Thyroid gland (tissue), 4 donors: ENCODE measurements around the gene TMEM119. TPM values are rescaled to one million over a fixed set of nuclear protein-coding genes. Genes with fewer than 3 reads are reported as not detected.

Experiments
- DNase-seq, 2 donors: peaks; one replicate each; pipeline ENCODE4 v3.0.0-alpha.2; 2019
- H3K27ac ChIP-seq, 3 donors: fragments of 200-600 bp; sonication (generic); 1 replicate in 2 of 3; 2 replicates in 1 of 3; pipeline ENCODE4 v1.5.1; 2016 to 2019; ENCODE audit warnings: mild to moderate bottlenecking in 1 of 3, moderate library complexity in 1 of 3
- H3K27me3 ChIP-seq: fragments of 200-600 bp; sonication (generic); one replicate; pipeline ENCODE4 v1.5.1; 2019
- H3K36me3 ChIP-seq, 2 donors: fragments of 200-600 bp; sonication (generic); one replicate each; pipeline ENCODE4 v1.5.1; 2016 to 2019
- H3K4me1 ChIP-seq, 2 donors: fragments of 200-600 bp; sonication (generic); one replicate each; pipeline ENCODE4 v1.5.1; 2017 to 2019
- H3K4me3 ChIP-seq, 3 donors: fragments of 200-600 bp; sonication (generic); replicated peaks in 1 of 3; 1 replicate in 2 of 3; 2 replicates in 1 of 3; pipeline ENCODE4 v1.5.1; 2016; ENCODE audit warnings: mild to moderate bottlenecking in 1 of 3
- H3K9me3 ChIP-seq: fragments of 200-600 bp; sonication (generic); one replicate; pipeline ENCODE4 v1.5.1; 2017
- POLR2A ChIP-seq, 2 donors: fragments of 450-650 bp; IDR thresholded peaks; one replicate each; pipeline ENCODE4 v1.6.1; 2017; ENCODE audit warnings: antibody characterized with exemption in 2 of 2, mild to moderate bottlenecking in 2 of 2, moderate library complexity in 1 of 2
- WGBS, 2 donors: methylation state at CpG; one replicate each; pipeline ENCODE4 v1.1.5; 2017; 5-methylcytosine and 5-hydroxymethylcytosine counted together
- intact Hi-C: fragments of 100-400 bp; cut with DNase I; formaldehyde crosslinking; loops from one replicate; pipeline ENCODE4 v1.15.1; 2023
- total RNA-seq, 4 donors: library from RNA; depleted of rRNA; stranded (reverse); fragments of >200 nt; gene quantifications; one replicate each; pipeline ENCODE4 v1.2.3, GENCODE V29; 2016
- TF ChIP-seq, protein P1 (sequence below), 6 experiments: fragments of 200-600 bp in 3 of 6; fragments of 450-650 bp in 3 of 6; sonication (generic) in 3 of 6; IDR thresholded peaks; one replicate each; pipeline ENCODE4 v1.5.1; 2016 to 2019; ENCODE audit warnings: antibody characterized with exemption in 6 of 6, mild to moderate bottlenecking in 2 of 6, inconsistent platforms in 1 of 6, moderate library complexity in 1 of 6

The TMEM119 gene
- total RNA-seq, 4 donors from 2014 or later = 6.9 to 21.6 (median 15.3) TPM

DNA sequence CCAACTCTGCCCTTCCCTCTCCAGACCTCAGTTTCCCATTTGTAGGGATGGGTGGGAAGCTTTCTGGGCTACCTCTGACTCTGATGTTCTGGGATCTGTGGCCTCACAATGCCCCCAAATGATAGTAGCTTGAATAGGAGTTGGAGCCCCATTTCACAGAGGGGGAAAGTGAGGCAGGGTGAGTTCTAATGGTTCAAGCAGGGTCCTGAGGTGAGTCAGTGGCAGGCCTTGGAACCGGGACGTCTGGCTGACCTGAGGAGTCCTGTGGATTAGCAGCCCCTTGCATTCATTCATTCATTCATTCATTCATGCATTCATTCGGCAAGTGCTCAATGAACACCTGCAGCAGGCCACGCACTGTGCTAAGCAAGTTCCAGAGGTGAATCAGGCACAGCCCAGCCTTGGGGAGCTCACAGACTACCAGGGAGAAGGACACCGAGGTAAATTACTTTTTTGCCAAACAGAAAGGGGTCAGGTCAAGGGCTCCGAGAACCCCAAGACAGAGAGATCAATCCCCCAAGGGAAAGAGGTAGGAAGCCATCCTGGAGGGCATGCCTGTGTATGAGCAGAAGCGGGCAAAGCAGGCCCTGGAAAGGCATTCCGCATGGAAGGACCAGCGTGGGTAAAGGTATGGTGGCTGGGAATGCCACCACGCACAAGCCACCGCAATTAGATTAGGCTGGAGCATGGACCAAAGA is 818 bp upstream of the TMEM119 start:
- TF ChIP-seq, protein P1, sequence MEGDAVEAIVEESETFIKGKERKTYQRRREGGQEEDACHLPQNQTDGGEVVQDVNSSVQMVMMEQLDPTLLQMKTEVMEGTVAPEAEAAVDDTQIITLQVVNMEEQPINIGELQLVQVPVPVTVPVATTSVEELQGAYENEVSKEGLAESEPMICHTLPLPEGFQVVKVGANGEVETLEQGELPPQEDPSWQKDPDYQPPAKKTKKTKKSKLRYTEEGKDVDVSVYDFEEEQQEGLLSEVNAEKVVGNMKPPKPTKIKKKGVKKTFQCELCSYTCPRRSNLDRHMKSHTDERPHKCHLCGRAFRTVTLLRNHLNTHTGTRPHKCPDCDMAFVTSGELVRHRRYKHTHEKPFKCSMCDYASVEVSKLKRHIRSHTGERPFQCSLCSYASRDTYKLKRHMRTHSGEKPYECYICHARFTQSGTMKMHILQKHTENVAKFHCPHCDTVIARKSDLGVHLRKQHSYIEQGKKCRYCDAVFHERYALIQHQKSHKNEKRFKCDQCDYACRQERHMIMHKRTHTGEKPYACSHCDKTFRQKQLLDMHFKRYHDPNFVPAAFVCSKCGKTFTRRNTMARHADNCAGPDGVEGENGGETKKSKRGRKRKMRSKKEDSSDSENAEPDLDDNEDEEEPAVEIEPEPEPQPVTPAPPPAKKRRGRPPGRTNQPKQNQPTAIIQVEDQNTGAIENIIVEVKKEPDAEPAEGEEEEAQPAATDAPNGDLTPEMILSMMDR (IDR thresholded peaks at IDR 0.05) = no peak
- no peak for TF ChIP-seq POLR2A (IDR thresholded peaks at IDR 0.05)
- no peak overlapping the region for H3K4me3 ChIP-seq
- H3K36me3 ChIP-seq = no peaks in the 10 kb centered on the region
- no peaks in the 10 kb centered on the region for H3K27me3 ChIP-seq
- no peaks in the 10 kb centered on the region for H3K4me1 ChIP-seq
- H3K9me3 ChIP-seq = no peaks in the 10 kb centered on the region
- H3K27ac ChIP-seq = no peak overlapping the region
- intact Hi-C loops = no loop called here
- no peak for DNase-seq
- WGBS, 2 donors = 91 to 93% methylated on average over 11 of the region's 11 CpGs

DNA sequence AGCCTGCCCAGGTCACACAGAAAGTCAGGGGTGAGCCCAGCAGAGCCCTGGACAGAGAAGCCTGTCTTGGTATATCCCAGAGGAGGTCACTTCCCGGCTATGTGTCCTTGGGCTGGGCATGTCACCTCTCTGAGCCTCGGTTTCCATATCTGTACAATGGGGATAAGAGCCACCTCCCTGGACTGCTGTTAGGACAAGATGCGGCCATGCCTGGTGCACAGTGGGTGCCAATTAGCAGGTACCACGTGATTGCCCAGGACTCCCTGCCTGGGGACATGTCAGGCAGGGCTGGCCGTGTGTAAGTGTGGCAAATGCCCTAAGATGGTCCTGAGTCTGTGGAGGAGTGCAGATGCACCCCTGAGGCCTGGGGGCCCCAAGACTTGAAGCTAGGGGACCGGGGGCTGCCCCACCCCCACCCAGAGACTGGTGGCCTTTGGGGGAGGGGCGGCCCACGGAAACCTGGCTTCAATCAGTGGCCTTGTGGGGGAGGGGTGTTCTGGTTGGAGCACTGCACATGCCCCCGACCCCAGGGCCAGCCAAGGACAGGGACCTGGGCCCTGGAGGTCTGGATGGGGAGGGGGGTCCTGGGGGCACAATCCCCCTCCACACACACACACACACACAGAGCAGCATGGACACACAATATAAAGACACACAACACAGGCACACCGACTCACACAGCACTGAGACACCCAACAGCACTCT is 878 bp downstream of the TMEM119 start:
- no peaks in the 10 kb centered on the region for H3K9me3 ChIP-seq
- intact Hi-C loops = no loop called here
- no peaks in the 10 kb centered on the region for H3K4me1 ChIP-seq
- H3K4me3 ChIP-seq = no peak overlapping the region
- H3K27me3 ChIP-seq = no peaks in the 10 kb centered on the region
- DNase-seq = no peak
- H3K36me3 ChIP-seq = no peaks in the 10 kb centered on the region
- TF ChIP-seq, protein P1 (IDR thresholded peaks at IDR 0.05) = no peak
- TF ChIP-seq POLR2A (IDR thresholded peaks at IDR 0.05) = no peak
- no peak overlapping the region for H3K27ac ChIP-seq
- WGBS, 2 donors = 31 to 71% methylated on average over 3 to 4 of the region's 10 CpGs

DNA sequence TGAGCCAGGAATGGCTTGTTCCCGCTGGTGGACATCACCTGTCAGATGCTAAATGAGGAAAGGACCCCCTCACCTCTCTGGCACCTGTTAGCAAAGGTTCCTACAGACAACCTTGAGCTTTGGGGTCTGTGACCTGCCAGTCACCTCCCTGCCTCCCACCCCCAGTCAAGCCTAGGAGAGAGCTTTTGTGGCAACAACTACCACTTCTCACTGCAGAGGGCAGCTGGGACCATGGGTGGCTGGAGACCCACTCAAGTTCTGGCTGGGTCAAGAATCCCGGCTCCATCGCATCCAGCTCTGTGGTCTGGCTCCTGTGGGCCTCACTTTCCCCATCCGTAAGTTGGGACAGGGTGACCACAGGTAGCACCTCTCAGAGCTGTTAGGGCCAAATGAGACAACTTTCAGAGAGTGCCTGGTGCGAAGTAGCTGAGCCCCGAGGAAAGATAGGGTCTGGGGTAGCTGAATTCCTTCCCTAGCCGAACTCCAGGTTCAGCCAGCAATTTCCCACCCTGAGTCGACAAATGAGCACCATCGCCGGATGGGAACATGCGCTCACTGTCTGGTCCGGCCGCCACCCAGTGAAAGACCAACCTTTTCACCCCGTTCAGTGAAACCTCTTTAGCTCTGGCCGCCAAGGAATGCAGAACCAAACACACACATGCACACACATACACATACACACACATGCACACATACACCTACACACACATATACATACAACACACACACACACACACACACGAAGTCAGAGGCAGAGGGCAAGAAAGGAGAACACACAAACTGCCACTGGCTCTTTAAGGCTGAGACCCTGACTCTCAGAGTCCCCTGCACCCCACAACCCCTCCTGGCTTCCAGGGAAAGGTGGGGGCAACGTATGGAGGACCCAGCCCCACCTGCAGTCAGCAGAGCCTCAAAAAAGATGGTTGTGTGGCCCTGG is 1.9 kb downstream of the TMEM119 start:
- intact Hi-C loops = no loop called here
- no peaks in the 10 kb centered on the region for H3K27me3 ChIP-seq
- H3K27ac ChIP-seq = no peak overlapping the region
- H3K4me1 ChIP-seq = no peaks in the 10 kb centered on the region
- no peak for DNase-seq
- H3K36me3 ChIP-seq = no peaks in the 10 kb centered on the region
- 71% methylated on average over 14 to 17 of the region's 17 CpGs for WGBS, 2 donors
- TF ChIP-seq POLR2A (IDR thresholded peaks at IDR 0.05) = no peak
- TF ChIP-seq, protein P1 (IDR thresholded peaks at IDR 0.05) = no peak
- H3K4me3 ChIP-seq = no peak overlapping the region
- no peaks in the 10 kb centered on the region for H3K9me3 ChIP-seq

DNA sequence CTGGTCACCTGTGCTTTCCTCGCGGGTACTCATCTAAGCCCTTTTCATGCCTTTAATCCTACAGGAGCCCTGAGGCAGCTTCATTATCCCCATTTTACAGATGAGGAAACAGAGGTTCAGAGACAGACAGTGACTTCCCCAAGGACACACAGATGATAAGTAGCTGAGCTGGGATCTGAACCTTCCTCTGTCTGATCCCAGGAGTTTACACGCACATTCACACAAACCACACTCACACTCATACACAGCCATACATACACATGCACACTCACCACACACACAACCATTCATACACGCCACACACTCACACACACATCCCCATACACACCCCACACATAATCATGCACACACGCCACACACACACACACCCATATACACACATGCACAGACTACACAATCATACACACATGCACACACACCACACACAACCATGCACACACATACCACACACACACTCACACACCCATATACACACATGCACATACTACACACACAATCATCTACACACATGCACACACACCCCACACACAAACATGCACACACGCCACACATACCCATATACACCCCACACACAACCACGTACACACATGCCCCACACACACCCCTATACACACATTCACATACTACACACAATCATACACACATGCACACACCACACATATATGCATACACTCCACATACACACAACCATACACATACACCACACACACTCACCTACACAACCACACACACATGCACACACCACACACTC is 2.7 kb downstream of the TMEM119 start:
- Histone ChIP-seq H3K4me3 (no peak overlapping the region), H3K27me3 (no peaks in the 10 kb centered on the region), H3K36me3 (no peaks in the 10 kb centered on the region), H3K9me3 (no peaks in the 10 kb centered on the region), H3K4me1 (no peaks in the 10 kb centered on the region), H3K27ac (no peak overlapping the region)
- 89 to 91% methylated on average over 7 of the region's 7 CpGs for WGBS, 2 donors
- TF ChIP-seq, protein P1 (IDR thresholded peaks at IDR 0.05) = no peak
- no peak for TF ChIP-seq POLR2A (IDR thresholded peaks at IDR 0.05)
- intact Hi-C loops = no loop called here
- DNase-seq = no peak
